Thyroid gland (tissue), 4 donors: ENCODE measurements around the gene ANKLE1. TPM values are rescaled to one million over a fixed set of nuclear protein-coding genes. Genes with fewer than 3 reads are reported as not detected.

Source experiments
- DNase-seq, 2 donors: peaks; one replicate each; pipeline ENCODE4 v3.0.0-alpha.2; 2019
- H3K27ac ChIP-seq, 3 donors: fragments of 200-600 bp; sonication (generic); 1 replicate in 2 of 3; 2 replicates in 1 of 3; pipeline ENCODE4 v1.5.1; 2016 to 2019; ENCODE audit warnings: mild to moderate bottlenecking in 1 of 3, moderate library complexity in 1 of 3
- H3K27me3 ChIP-seq: fragments of 200-600 bp; sonication (generic); one replicate; pipeline ENCODE4 v1.5.1; 2019
- H3K36me3 ChIP-seq, 2 donors: fragments of 200-600 bp; sonication (generic); one replicate each; pipeline ENCODE4 v1.5.1; 2016 to 2019
- H3K4me1 ChIP-seq, 2 donors: fragments of 200-600 bp; sonication (generic); one replicate each; pipeline ENCODE4 v1.5.1; 2017 to 2019
- H3K4me3 ChIP-seq, 3 donors: fragments of 200-600 bp; sonication (generic); replicated peaks in 1 of 3; 1 replicate in 2 of 3; 2 replicates in 1 of 3; pipeline ENCODE4 v1.5.1; 2016; ENCODE audit warnings: mild to moderate bottlenecking in 1 of 3
- H3K9me3 ChIP-seq: fragments of 200-600 bp; sonication (generic); one replicate; pipeline ENCODE4 v1.5.1; 2017
- CTCF ChIP-seq, 6 experiments: fragments of 200-600 bp in 3 of 6; fragments of 450-650 bp in 3 of 6; sonication (generic) in 3 of 6; IDR thresholded peaks; one replicate each; pipeline ENCODE4 v1.5.1; 2016 to 2019; ENCODE audit warnings: antibody characterized with exemption in 6 of 6, mild to moderate bottlenecking in 2 of 6, inconsistent platforms in 1 of 6, moderate library complexity in 1 of 6
- POLR2A ChIP-seq, 2 donors: fragments of 450-650 bp; IDR thresholded peaks; one replicate each; pipeline ENCODE4 v1.6.1; 2017; ENCODE audit warnings: antibody characterized with exemption in 2 of 2, mild to moderate bottlenecking in 2 of 2, moderate library complexity in 1 of 2
- WGBS, 2 donors: methylation state at CpG; one replicate each; pipeline ENCODE4 v1.1.5; 2017; 5-methylcytosine and 5-hydroxymethylcytosine counted together
- intact Hi-C: fragments of 100-400 bp; cut with DNase I; formaldehyde crosslinking; loops from one replicate; pipeline ENCODE4 v1.15.1; 2023
- total RNA-seq, 4 donors: library from RNA; depleted of rRNA; stranded (reverse); fragments of >200 nt; gene quantifications; one replicate each; pipeline ENCODE4 v1.2.3, GENCODE V29; 2016

Gene ANKLE1
- total RNA-seq, 4 donors from 2014 or later = 0.11 to 0.40 (median 0.27) TPM

- DNase-seq = no peak
- Histone ChIP-seq H3K4me3 (no peak overlapping the region), H3K27ac (no peak overlapping the region), H3K27me3 (no peaks in the 10 kb centered on the region), H3K9me3 (no peaks in the 10 kb centered on the region), H3K4me1 (peaks cover 10 to 22% of the 10 kb centered on the region in 2 donors), H3K36me3 (no peaks in the 10 kb centered on the region)
- TF ChIP-seq CTCF (IDR thresholded peaks at IDR 0.05) = no peak
- intact Hi-C loops = no loop called here
- WGBS, 2 donors = 51% methylated on average over 22 of the region's 27 CpGs; no CpG with 5 or more reads in 1 of the 2 donors
These were observed 45.5 kb downstream of the ANKLE1 start for GRCh38 chr19:17327068-17327653.

GRCh38 chr19:17327654-17328516, 46.2 kb downstream of the ANKLE1 start:
- Histone ChIP-seq H3K27ac (peak overlapping the region; percentile 54 to 72 (median 58)), H3K4me3 (peak overlapping the region in 1 of 3 donors; percentile 32), H3K27me3 (no peaks in the 10 kb centered on the region), H3K9me3 (no peaks in the 10 kb centered on the region), H3K4me1 (peaks cover 10 to 22% of the 10 kb centered on the region in 2 donors), H3K36me3 (no peaks in the 10 kb centered on the region)
- 15 to 20% methylated on average over 12 to 51 of the region's 64 CpGs for WGBS, 2 donors
- DNase-seq = peak; percentile 96
- intact Hi-C loops = no loop called here
- TF ChIP-seq POLR2A (IDR thresholded peaks at IDR 0.05) (peak in 1 of 2 donors; percentile 55), CTCF (IDR thresholded peaks at IDR 0.05) (peak; percentile 21 to 72 (median 60))

GRCh38 chr19:17328517-17329365, 47.0 kb downstream of the ANKLE1 start:
- peaks cover 10 to 25% of the 10 kb centered on the region in 2 donors for H3K4me1 ChIP-seq
- no peaks in the 10 kb centered on the region for H3K27me3 ChIP-seq
- no peaks in the 10 kb centered on the region for H3K36me3 ChIP-seq
- no peak for TF ChIP-seq CTCF (IDR thresholded peaks at IDR 0.05)
- no peak for TF ChIP-seq POLR2A (IDR thresholded peaks at IDR 0.05)
- DNase-seq = no peak
- no peaks in the 10 kb centered on the region for H3K9me3 ChIP-seq
- 20 to 22% methylated on average over 20 to 28 of the region's 94 CpGs for WGBS, 2 donors
- H3K4me3 ChIP-seq = peak overlapping the region in 1 of 3 donors; percentile 32
- intact Hi-C loops = no loop called here
- peak overlapping the region; percentile 54 to 72 (median 58) for H3K27ac ChIP-seq

GRCh38 chr19:17329366-17330261, 47.9 kb downstream of the ANKLE1 start:
- Histone ChIP-seq H3K36me3 (no peaks in the 10 kb centered on the region), H3K27me3 (no peaks in the 10 kb centered on the region), H3K27ac (no peak overlapping the region), H3K4me3 (no peak overlapping the region), H3K4me1 (peaks cover 13 to 30% of the 10 kb centered on the region in 2 donors), H3K9me3 (no peaks in the 10 kb centered on the region)
- no peak for TF ChIP-seq POLR2A (IDR thresholded peaks at IDR 0.05)
- TF ChIP-seq CTCF (IDR thresholded peaks at IDR 0.05) = no peak
- WGBS, 2 donors = 74 to 76% methylated on average over 39 to 40 of the region's 51 CpGs
- intact Hi-C loops = no loop called here
- DNase-seq = no peak
